ENCODE data around the gene SOCS3. TPM values are rescaled to one million over a fixed set of nuclear protein-coding genes. Genes with fewer than 3 reads are reported as not detected.

The SOCS3 gene
- total RNA-seq, 1 experiment from 2014 or later = 53.1 TPM

DNA sequence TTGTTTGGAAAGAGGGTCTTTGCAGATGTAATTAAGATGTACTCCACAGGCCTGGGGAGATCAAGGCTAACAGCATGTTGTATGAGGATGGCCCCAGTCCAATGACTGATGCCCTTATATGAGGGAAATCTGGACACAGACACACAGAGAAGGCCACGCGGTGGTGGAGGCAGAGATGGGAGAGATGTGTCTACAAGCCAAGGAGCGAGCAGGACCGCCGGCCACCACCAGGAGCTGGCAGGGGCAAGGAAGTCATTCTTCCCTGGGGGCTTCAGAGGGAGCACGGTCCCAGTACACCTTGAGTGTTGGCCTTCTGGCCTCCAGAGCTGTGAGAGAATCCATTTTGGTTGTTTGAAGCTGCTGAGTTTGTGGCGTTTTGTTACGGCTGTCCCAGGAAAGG is 14.7 kb downstream of the SOCS3 start:
- TF ChIP-seq SIN3A (IDR thresholded peaks at IDR 0.05; ENCODE audit: borderline replicate concordance, insufficient read depth, low read depth, low read length) (no peak), TCF7L2 (IDR thresholded peaks at IDR 0.05; ENCODE audit: low read depth, low read length) (no peak), POLR2AphosphoS5 (IDR thresholded peaks at IDR 0.05; ENCODE audit: low read depth, low read length) (no peak)
- TF ChIP-seq, protein P1, sequence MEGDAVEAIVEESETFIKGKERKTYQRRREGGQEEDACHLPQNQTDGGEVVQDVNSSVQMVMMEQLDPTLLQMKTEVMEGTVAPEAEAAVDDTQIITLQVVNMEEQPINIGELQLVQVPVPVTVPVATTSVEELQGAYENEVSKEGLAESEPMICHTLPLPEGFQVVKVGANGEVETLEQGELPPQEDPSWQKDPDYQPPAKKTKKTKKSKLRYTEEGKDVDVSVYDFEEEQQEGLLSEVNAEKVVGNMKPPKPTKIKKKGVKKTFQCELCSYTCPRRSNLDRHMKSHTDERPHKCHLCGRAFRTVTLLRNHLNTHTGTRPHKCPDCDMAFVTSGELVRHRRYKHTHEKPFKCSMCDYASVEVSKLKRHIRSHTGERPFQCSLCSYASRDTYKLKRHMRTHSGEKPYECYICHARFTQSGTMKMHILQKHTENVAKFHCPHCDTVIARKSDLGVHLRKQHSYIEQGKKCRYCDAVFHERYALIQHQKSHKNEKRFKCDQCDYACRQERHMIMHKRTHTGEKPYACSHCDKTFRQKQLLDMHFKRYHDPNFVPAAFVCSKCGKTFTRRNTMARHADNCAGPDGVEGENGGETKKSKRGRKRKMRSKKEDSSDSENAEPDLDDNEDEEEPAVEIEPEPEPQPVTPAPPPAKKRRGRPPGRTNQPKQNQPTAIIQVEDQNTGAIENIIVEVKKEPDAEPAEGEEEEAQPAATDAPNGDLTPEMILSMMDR (IDR thresholded peaks at IDR 0.05) = no peak
- TF ChIP-seq, protein P2, sequence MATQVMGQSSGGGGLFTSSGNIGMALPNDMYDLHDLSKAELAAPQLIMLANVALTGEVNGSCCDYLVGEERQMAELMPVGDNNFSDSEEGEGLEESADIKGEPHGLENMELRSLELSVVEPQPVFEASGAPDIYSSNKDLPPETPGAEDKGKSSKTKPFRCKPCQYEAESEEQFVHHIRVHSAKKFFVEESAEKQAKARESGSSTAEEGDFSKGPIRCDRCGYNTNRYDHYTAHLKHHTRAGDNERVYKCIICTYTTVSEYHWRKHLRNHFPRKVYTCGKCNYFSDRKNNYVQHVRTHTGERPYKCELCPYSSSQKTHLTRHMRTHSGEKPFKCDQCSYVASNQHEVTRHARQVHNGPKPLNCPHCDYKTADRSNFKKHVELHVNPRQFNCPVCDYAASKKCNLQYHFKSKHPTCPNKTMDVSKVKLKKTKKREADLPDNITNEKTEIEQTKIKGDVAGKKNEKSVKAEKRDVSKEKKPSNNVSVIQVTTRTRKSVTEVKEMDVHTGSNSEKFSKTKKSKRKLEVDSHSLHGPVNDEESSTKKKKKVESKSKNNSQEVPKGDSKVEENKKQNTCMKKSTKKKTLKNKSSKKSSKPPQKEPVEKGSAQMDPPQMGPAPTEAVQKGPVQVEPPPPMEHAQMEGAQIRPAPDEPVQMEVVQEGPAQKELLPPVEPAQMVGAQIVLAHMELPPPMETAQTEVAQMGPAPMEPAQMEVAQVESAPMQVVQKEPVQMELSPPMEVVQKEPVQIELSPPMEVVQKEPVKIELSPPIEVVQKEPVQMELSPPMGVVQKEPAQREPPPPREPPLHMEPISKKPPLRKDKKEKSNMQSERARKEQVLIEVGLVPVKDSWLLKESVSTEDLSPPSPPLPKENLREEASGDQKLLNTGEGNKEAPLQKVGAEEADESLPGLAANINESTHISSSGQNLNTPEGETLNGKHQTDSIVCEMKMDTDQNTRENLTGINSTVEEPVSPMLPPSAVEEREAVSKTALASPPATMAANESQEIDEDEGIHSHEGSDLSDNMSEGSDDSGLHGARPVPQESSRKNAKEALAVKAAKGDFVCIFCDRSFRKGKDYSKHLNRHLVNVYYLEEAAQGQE (IDR thresholded peaks at IDR 0.05; ENCODE audit: insufficient read depth in 1 of 2, low read depth in 2 of 2, low read length in 1 of 2) = no peak
- Histone ChIP-seq H3K36me3 (ENCODE audit: control insufficient read depth, insufficient read depth, low read length) (no peaks in the 10 kb centered on the region), H3K4me3 (ENCODE audit: low read depth in 2 of 2, low read length in 2 of 2) (no peak overlapping the region), H3K9me3 (ENCODE audit: control insufficient read depth, insufficient read depth, low read depth, low read length) (no peaks in the 10 kb centered on the region), H3K4me1 (ENCODE audit: control insufficient read depth, insufficient read depth, low read length) (peaks cover 66% of the 10 kb centered on the region), H3K27me3 (ENCODE audit: control insufficient read depth, insufficient read depth, low read length) (no peaks in the 10 kb centered on the region), H3K27ac (ENCODE audit: low read length) (peak overlapping the region; percentile 52; the same call in 1 of the 2 replicates)
- no TSS peak for BruUV-seq (replicated peaks)
- intact Hi-C loops (cut with micrococcal nuclease; ENCODE audit: unreplicated experiment) (no loop called here), in situ Hi-C loops (cut with HindIII; ENCODE audit: low pct_unique_long_range_greater_than_20kb, low sequenced_read_pairs) (no loop called here)
- no peak for DNase-seq (ENCODE audit: low read depth, low spot score)
- no peak for ATAC-seq
- ChIA-PET CTCF (interaction anchor here (0.6 to 1.3 kb wide), 2 partner anchors 14 to 42 kb away, joined by 4 to 9 read pairs; no protein-coding TSS in a partner anchor), POLR2A (interaction anchor here (0.6 kb wide), 1 partner anchor 10 kb away, joined by 3 read pairs; no protein-coding TSS in a partner anchor)

- Histone ChIP-seq H3K9me3 (ENCODE audit: control insufficient read depth, insufficient read depth, low read depth, low read length) (no peaks in the 10 kb centered on the region), H3K27me3 (ENCODE audit: control insufficient read depth, insufficient read depth, low read length) (no peaks in the 10 kb centered on the region), H3K27ac (ENCODE audit: low read length) (peak overlapping the region; percentile 52), H3K4me3 (ENCODE audit: low read depth in 2 of 2, low read length in 2 of 2) (no peak overlapping the region), H3K4me1 (ENCODE audit: control insufficient read depth, insufficient read depth, low read length) (peaks cover 62% of the 10 kb centered on the region), H3K36me3 (ENCODE audit: control insufficient read depth, insufficient read depth, low read length) (no peaks in the 10 kb centered on the region)
- no peak for ATAC-seq
- POLR2A ChIA-PET = interaction anchor here (0.6 to 0.9 kb wide), 4 partner anchors 10 to 157 kb away, joined by 3 to 10 read pairs (median 6); no protein-coding TSS in a partner anchor
- no TSS peak for BruUV-seq (replicated peaks)
- CTCF ChIA-PET = interaction anchor here (0.6 to 1.3 kb wide), 4 partner anchors 14 to 78 kb away, joined by 3 to 9 read pairs (median 4); no protein-coding TSS in a partner anchor
- no peak for TF ChIP-seq POLR2AphosphoS5 (IDR thresholded peaks at IDR 0.05; ENCODE audit: low read depth, low read length)
- TF ChIP-seq, protein P1 (IDR thresholded peaks at IDR 0.05) = no peak
- no peak for TF ChIP-seq TCF7L2 (IDR thresholded peaks at IDR 0.05; ENCODE audit: low read depth, low read length)
- no peak for TF ChIP-seq SIN3A (IDR thresholded peaks at IDR 0.05; ENCODE audit: borderline replicate concordance, insufficient read depth, low read depth, low read length)
- TF ChIP-seq, protein P2 (IDR thresholded peaks at IDR 0.05; ENCODE audit: insufficient read depth in 1 of 2, low read depth in 2 of 2, low read length in 1 of 2) = no peak
- in situ Hi-C loops (cut with HindIII; ENCODE audit: low pct_unique_long_range_greater_than_20kb, low sequenced_read_pairs) (no loop called here), intact Hi-C loops (cut with micrococcal nuclease; ENCODE audit: unreplicated experiment) (no loop called here)
- DNase-seq (ENCODE audit: low read depth, low spot score) = no peak
Observed at GRCh38 chr17:78344666-78345065, 15.2 kb downstream of the SOCS3 start.
